Common myeloid progenitor, CD34-positive (primary cell): Measurements from ENCODE around the gene FIBP.
A peak's percentile ranks its signal among the peaks of the same experiment; 100 is the strongest.

ENCODE experiments used
- CTCF ChIA-PET: fragments of 350-600 bp; sonication (Branson Sonifier 250); formaldehyde crosslinking; loops from one replicate; lab custom pipeline; 2021; ENCODE audit warnings: antibody characterized with exemption; lab: Charles Lee
- POLR2A ChIA-PET: fragments of 350-600 bp; sonication (Branson Sonifier 250); formaldehyde crosslinking; loops from one replicate; lab custom pipeline; 2021; ENCODE audit warnings: antibody characterized with exemption; lab: Charles Lee
- DNase-seq, 3 donors: peaks; one replicate each; pipeline versions ENCODE4 v3.0.0 to v3.0.0-alpha.2; 2013
- H3K27ac ChIP-seq, 2 experiments: 1 replicate in 1 of 2; 2 replicates in 1 of 2; pipeline ENCODE4 v1.7.0; 2013; ENCODE audit warnings: inconsistent platforms in 2 of 2, low read length in 2 of 2, mild to moderate bottlenecking in 2 of 2, low read depth in 1 of 2, moderate library complexity in 1 of 2; ENCODE audit not compliant: severe bottlenecking in 2 of 2, insufficient read depth in 1 of 2, poor library complexity in 1 of 2
- H3K27me3 ChIP-seq, 5 experiments: replicated peaks in 2 of 5; 1 replicate in 3 of 5; 2 replicates in 2 of 5; pipeline versions ENCODE4 v1.6.1 to v1.7.0; 2013; ENCODE audit warnings: low read length in 4 of 5, mild to moderate bottlenecking in 2 of 5, moderate library complexity in 2 of 5, inconsistent platforms in 1 of 5; ENCODE audit not compliant: insufficient read depth in 5 of 5, control insufficient read depth in 4 of 5
- H3K36me3 ChIP-seq, 4 experiments: 1 replicate in 2 of 4; 2 replicates in 2 of 4; pipeline versions ENCODE4 v1.6.1 to v1.7.0; 2013; ENCODE audit warnings: low read length in 3 of 4, control low read depth in 1 of 4, mild to moderate bottlenecking in 1 of 4; ENCODE audit not compliant: control insufficient read depth in 4 of 4, insufficient read depth in 4 of 4
- H3K4me1 ChIP-seq, 4 experiments: 1 replicate in 3 of 4; 2 replicates in 1 of 4; pipeline versions ENCODE4 v1.6.1 to v1.7.1; 2013; ENCODE audit warnings: low read length in 3 of 4, mild to moderate bottlenecking in 3 of 4, control low read depth in 1 of 4, inconsistent platforms in 1 of 4, moderate library complexity in 1 of 4; ENCODE audit not compliant: control insufficient read depth in 4 of 4, insufficient read depth in 4 of 4; ENCODE audit errors: control extremely low read depth in 1 of 4
- H3K4me3 ChIP-seq, 7 experiments: 1 replicate in 4 of 7; 2 replicates in 3 of 7; pipeline versions ENCODE4 v1.5.1 to v1.7.0; 2013; ENCODE audit warnings: mild to moderate bottlenecking in 7 of 7, low read length in 6 of 7, moderate library complexity in 6 of 7, inconsistent platforms in 2 of 7, low read depth in 2 of 7, control low read depth in 1 of 7; ENCODE audit not compliant: insufficient read depth in 4 of 7, control insufficient read depth in 1 of 7; ENCODE audit errors: extremely low read depth in 1 of 7
- H3K9me3 ChIP-seq, 5 experiments: 1 replicate in 4 of 5; 2 replicates in 1 of 5; pipeline versions ENCODE4 v1.6.1 to v1.7.1; 2013; ENCODE audit warnings: low read length in 4 of 5, mild to moderate bottlenecking in 2 of 5, inconsistent platforms in 1 of 5, low read depth in 1 of 5, moderate library complexity in 1 of 5; ENCODE audit not compliant: control insufficient read depth in 4 of 5, insufficient read depth in 2 of 5; ENCODE audit errors: control extremely low read depth in 1 of 5
- WGBS: methylation state at CpG from one replicate; pipeline ENCODE4 v1.1.5; 2013; ENCODE audit not compliant: insufficient coverage; 5-methylcytosine and 5-hydroxymethylcytosine counted together

FIBP gene

GRCh38 chr11:65858681-65859087, 29.6 kb downstream of the FIBP start:
- Histone ChIP-seq H3K9me3 (no peaks in the 10 kb centered on the region), H3K27me3 (no peaks in the 10 kb centered on the region), H3K36me3 (peaks cover 0 to 51% (median 41%) of the 10 kb centered on the region in 4 experiments), H3K4me3 (peak overlapping the region; percentile 80 to 96 (median 90)), H3K4me1 (peaks cover 14 to 52% (median 49%) of the 10 kb centered on the region in 4 experiments), H3K27ac (peak overlapping the region; percentile 15 to 85)
- DNase-seq: peak in 2 of 3 donors; percentile 24 to 53
- POLR2A ChIA-PET: interaction anchor here (0.6 to 4.1 kb wide), 8 partner anchors 13 to 947 kb away, joined by 3 to 33 read pairs (median 5); partner anchors contain the start of genes AP5B1, CCDC85B, CTSW and FIBP
- WGBS: 0% methylated on average over 7 of the region's 10 CpGs
- CTCF ChIA-PET: interaction anchor here (0.6 to 7.9 kb wide), 12 partner anchors 9 to 235 kb away, joined by 3 to 124 read pairs (median 4); partner anchors contain the start of genes CCDC85B, EFEMP2, FIBP and SNX32

- Histone ChIP-seq H3K4me3 (peak within 1 kb of the TSS; percentile 89 to 96 (median 90)), H3K27me3 (no peaks in the 10 kb centered on the region), H3K9me3 (no peaks in the 10 kb centered on the region), H3K4me1 (peaks cover 14 to 52% (median 49%) of the 10 kb centered on the region in 4 experiments), H3K36me3 (peaks cover 3 to 51% (median 40%) of the 10 kb centered on the region in 4 experiments), H3K27ac (peak within 1 kb of the TSS; percentile 57 to 85)
- peak; percentile 98 to 99 (median 98) for DNase-seq
- CTCF ChIA-PET: interaction anchor here (0.6 to 7.9 kb wide), 7 partner anchors 8 to 235 kb away, joined by 3 to 124 read pairs (median 3); partner anchors contain the start of genes CCDC85B, EFEMP2 and FIBP
- WGBS: 0% methylated on average over 86 of the region's 92 CpGs
- POLR2A ChIA-PET: interaction anchor here (0.5 to 4.1 kb wide), 10 partner anchors 14 to 948 kb away, joined by 3 to 33 read pairs (median 4); partner anchors contain the start of genes AP5B1, CCDC85B, CTSW and FIBP
These were observed 30.2 kb downstream of the FIBP start, which contains the start of gene CFL1 for GRCh38 chr11:65857853-65858680. Gene CFL1, minus strand, starts transcription at chr11:65858180. Its CDS starts 81 bp downstream, at chr11:65858099.

- no peaks in the 10 kb centered on the region for H3K9me3 ChIP-seq
- ChIA-PET POLR2A (interaction anchor here (0.5 to 4.1 kb wide), 8 partner anchors 12 to 137 kb away, joined by 3 to 33 read pairs (median 4); partner anchors contain the start of genes CCDC85B, CTSW, FIBP and RNASEH2C), CTCF (interaction anchor here (1.1 to 7.9 kb wide), 3 partner anchors 8 to 30 kb away, joined by 3 to 124 read pairs (median 3); partner anchors contain the start of genes CCDC85B and FIBP)
- H3K27me3 ChIP-seq: no peaks in the 10 kb centered on the region
- peak overlapping the region; percentile 89 to 96 (median 90) for H3K4me3 ChIP-seq
- peak overlapping the region; percentile 57 to 78 for H3K27ac ChIP-seq
- H3K4me1 ChIP-seq: peaks cover 14 to 52% (median 49%) of the 10 kb centered on the region in 4 experiments
- no peak for DNase-seq
- 0% methylated on average over 37 of the region's 49 CpGs for WGBS
- H3K36me3 ChIP-seq: peaks cover 4 to 51% (median 37%) of the 10 kb centered on the region in 4 experiments
These were observed 30.8 kb downstream of the FIBP start for GRCh38 chr11:65857500-65857852.

GRCh38 chr11:65856689-65857499, 31.4 kb downstream of the FIBP start:
- CTCF ChIA-PET: interaction anchor here (7.9 kb wide), 1 partner anchor 30 kb away, joined by 124 read pairs; the partner anchor contains the start of genes CCDC85B and FIBP
- peaks cover 14 to 47% (median 46%) of the 10 kb centered on the region in 4 experiments for H3K4me1 ChIP-seq
- no peaks in the 10 kb centered on the region for H3K9me3 ChIP-seq

GRCh38 chr11:65855927-65856363, 32.3 kb downstream of the FIBP start:
- WGBS: 96% methylated on average over 14 of the region's 15 CpGs
- H3K27me3 ChIP-seq: no peaks in the 10 kb centered on the region
- ChIA-PET POLR2A (interaction anchor here (1.4 kb wide), 1 partner anchor 14 kb away, joined by 3 read pairs; no protein-coding TSS in a partner anchor), CTCF (interaction anchor here (7.9 kb wide), 1 partner anchor 31 kb away, joined by 124 read pairs; the partner anchor contains the start of genes CCDC85B and FIBP)
- H3K36me3 ChIP-seq: peaks cover 12 to 58% (median 43%) of the 10 kb centered on the region in 4 experiments
- H3K4me1 ChIP-seq: peaks cover 9 to 38% (median 36%) of the 10 kb centered on the region in 4 experiments
- H3K27ac ChIP-seq: peak overlapping the region in 1 of 2 experiments; percentile 78
- peaks cover 0 to 7% (median 0%) of the 10 kb centered on the region in 5 experiments for H3K9me3 ChIP-seq
- H3K4me3 ChIP-seq: peak overlapping the region in 6 of 7 experiments; percentile 89 to 96 (median 92)
- no peak for DNase-seq

More at GRCh38 chr11:65856689-65857499, 31.4 kb downstream of the FIBP start:
- Histone ChIP-seq H3K4me3 (peak overlapping the region; percentile 89 to 96 (median 90)), H3K27me3 (no peaks in the 10 kb centered on the region), H3K36me3 (peaks cover 4 to 51% (median 37%) of the 10 kb centered on the region in 4 experiments), H3K27ac (peak overlapping the region; percentile 57 to 78)
- DNase-seq: peak; percentile 54 to 78 (median 73)
- POLR2A ChIA-PET: interaction anchor here (1.0 to 2.1 kb wide), 5 partner anchors 13 to 136 kb away, joined by 3 to 6 read pairs (median 4); partner anchors contain the start of genes FIBP and RNASEH2C
- WGBS: 1% methylated on average over 56 of the region's 57 CpGs
